ENCODE results near the gene IQCE. TPM values are rescaled to one million over a fixed set of nuclear protein-coding genes. Genes with fewer than 3 reads are reported as not detected.

The IQCE gene
- total RNA-seq, 1 experiment from 2014 or later, result 16.7 TPM

DNA sequence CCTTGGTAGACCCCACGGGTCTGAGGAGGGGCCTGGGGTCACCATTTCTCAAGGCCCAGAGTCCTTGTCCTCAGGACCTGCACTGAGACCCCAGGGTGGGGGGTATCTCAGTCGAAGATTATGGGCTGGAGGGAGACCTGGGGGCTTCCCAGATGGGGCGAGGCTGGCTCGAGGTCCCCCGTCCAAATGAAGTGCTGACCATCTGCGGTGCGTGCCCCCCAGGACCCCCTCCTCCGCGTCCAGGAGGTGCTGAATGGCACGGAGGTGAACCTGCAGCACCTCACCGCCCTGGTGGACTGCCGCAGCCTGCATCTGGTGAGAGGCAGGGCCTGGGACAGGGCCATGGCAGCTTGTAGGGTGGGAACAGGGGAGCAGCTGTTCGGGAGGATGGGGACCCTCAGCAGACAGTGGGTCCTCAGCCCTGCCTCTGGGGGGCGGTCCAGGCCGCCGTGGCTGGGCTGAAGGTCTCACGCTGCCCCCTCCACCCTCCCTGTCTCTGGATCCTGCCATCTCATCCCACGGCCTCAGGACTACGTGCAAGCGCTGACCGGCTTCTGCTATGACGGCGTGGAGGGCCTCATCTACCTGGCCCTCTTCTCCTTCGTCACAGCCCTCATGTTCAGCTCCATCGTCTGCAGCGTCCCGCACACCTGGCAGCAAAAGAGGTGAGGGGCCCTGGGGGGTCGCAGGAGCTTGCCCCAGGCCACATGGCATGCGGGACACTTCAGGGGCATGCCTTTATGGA, 97.3 kb downstream of the IQCE start:
- Mint-ChIP-seq H3K9me3 (ENCODE audit: unreplicated experiment) (no peaks in the 10 kb centered on the region), H3K27ac (ENCODE audit: low read depth, unreplicated experiment) (no peak overlapping the region), H3K4me1 (ENCODE audit: insufficient read depth, unreplicated experiment) (no peaks in the 10 kb centered on the region), H3K27me3 (ENCODE audit: insufficient read depth, unreplicated experiment) (no peaks in the 10 kb centered on the region), H3K36me3 (ENCODE audit: insufficient read depth, unreplicated experiment) (peaks cover 11% of the 10 kb centered on the region), H3K4me3 (ENCODE audit: unreplicated experiment) (no peak overlapping the region)
- intact Hi-C loops (cut with micrococcal nuclease), result no loop called here
- ChIA-PET POLR2A (no interaction called here), CTCF (interaction anchor here (0.6 kb wide), 1 partner anchor 141 kb away, joined by 3 read pairs; no protein-coding TSS in a partner anchor)
- TF ChIP-seq, protein P1, sequence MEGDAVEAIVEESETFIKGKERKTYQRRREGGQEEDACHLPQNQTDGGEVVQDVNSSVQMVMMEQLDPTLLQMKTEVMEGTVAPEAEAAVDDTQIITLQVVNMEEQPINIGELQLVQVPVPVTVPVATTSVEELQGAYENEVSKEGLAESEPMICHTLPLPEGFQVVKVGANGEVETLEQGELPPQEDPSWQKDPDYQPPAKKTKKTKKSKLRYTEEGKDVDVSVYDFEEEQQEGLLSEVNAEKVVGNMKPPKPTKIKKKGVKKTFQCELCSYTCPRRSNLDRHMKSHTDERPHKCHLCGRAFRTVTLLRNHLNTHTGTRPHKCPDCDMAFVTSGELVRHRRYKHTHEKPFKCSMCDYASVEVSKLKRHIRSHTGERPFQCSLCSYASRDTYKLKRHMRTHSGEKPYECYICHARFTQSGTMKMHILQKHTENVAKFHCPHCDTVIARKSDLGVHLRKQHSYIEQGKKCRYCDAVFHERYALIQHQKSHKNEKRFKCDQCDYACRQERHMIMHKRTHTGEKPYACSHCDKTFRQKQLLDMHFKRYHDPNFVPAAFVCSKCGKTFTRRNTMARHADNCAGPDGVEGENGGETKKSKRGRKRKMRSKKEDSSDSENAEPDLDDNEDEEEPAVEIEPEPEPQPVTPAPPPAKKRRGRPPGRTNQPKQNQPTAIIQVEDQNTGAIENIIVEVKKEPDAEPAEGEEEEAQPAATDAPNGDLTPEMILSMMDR (IDR thresholded peaks at IDR 0.05; ENCODE audit: unreplicated experiment), result no peak
- DNase-seq (ENCODE audit: unreplicated experiment), result no peak
- no TSS peak for BruUV-seq (replicated peaks)

DNA sequence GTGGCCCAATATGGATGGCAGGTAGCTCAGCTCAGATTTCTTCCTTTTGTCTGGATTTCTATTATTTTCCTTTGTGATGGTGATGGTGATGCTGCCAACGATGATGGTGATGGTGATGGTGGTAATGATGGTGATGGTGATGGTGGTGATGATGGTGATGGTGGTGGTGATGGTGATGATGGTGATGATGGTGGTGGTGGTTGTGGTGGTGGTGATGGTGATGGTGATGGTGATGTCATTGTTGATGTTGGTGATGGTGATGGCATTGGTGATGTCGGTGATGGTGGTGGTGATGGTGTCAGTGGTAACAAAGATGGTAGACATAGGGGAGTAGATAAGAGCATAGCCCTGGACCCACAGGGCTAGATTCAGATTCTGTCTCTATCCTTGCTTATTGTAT, 98.4 kb downstream of the IQCE start:
- no peak overlapping the region for H3K4me3 Mint-ChIP-seq (ENCODE audit: unreplicated experiment)
- H3K36me3 Mint-ChIP-seq (ENCODE audit: insufficient read depth, unreplicated experiment), result peaks cover 6% of the 10 kb centered on the region
- intact Hi-C loops (cut with micrococcal nuclease), result no loop called here
- TF ChIP-seq, protein P1 (IDR thresholded peaks at IDR 0.05; ENCODE audit: unreplicated experiment), result no peak
- POLR2A ChIA-PET, result no interaction called here
- BruUV-seq (replicated peaks), result no TSS peak
- H3K9me3 Mint-ChIP-seq (ENCODE audit: unreplicated experiment), result no peaks in the 10 kb centered on the region
- no peak for DNase-seq (ENCODE audit: unreplicated experiment)
- H3K27ac Mint-ChIP-seq (ENCODE audit: low read depth, unreplicated experiment), result no peak overlapping the region
- CTCF ChIA-PET, result interaction anchor here (0.6 kb wide), 1 partner anchor 1771 kb away, joined by 3 read pairs; no protein-coding TSS in a partner anchor
- no peaks in the 10 kb centered on the region for H3K27me3 Mint-ChIP-seq (ENCODE audit: insufficient read depth, unreplicated experiment)
- H3K4me1 Mint-ChIP-seq (ENCODE audit: insufficient read depth, unreplicated experiment), result no peaks in the 10 kb centered on the region

DNA sequence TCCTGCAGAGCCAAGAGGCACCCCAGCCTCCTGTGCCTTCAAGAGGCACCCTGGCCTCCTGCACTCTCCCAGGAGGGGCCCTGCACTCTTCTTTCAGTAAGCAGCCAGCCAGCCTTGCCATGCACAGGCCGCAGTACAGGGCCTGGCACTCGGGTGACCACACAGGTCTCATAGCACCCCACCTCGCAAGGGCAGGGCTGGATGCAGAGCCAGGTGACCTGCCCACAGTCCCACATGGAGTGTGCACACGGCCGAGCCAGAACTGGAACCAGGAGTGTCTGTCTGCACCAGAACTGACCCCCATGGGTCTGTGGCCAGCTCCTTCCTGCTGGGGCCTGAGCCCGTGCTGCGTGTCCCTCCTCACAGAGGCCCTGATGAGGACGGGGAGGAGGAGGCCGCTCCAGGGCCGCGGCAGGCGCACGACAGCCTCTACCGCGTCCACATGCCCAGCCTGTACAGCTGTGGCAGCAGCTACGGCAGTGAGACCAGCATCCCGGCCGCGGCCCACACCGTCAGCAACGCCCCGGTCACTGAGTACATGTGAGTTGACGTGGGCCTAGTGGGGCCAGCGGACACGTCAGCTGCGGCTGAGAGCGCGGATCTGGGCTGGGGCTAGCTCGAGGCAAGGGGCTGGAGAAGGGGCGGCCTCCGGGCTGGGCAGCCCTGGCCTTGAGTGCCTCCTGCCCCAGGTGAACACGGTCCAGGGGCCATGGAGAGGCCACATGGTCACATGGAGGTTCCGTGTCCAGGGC, 99.3 kb downstream of the IQCE start:
- no peaks in the 10 kb centered on the region for H3K9me3 Mint-ChIP-seq (ENCODE audit: unreplicated experiment)
- no peak overlapping the region for H3K27ac Mint-ChIP-seq (ENCODE audit: low read depth, unreplicated experiment)
- intact Hi-C loops (cut with micrococcal nuclease), result no loop called here
- ChIA-PET POLR2A (no interaction called here), CTCF (interaction anchor here (0.5 to 0.8 kb wide), 2 partner anchors 22 to 174 kb away, joined by 3 to 4 read pairs; no protein-coding TSS in a partner anchor)
- no peak overlapping the region for H3K4me3 Mint-ChIP-seq (ENCODE audit: unreplicated experiment)
- no peaks in the 10 kb centered on the region for H3K4me1 Mint-ChIP-seq (ENCODE audit: insufficient read depth, unreplicated experiment)
- DNase-seq (ENCODE audit: unreplicated experiment), result no peak
- peaks cover 5% of the 10 kb centered on the region for H3K36me3 Mint-ChIP-seq (ENCODE audit: insufficient read depth, unreplicated experiment)
- no peaks in the 10 kb centered on the region for H3K27me3 Mint-ChIP-seq (ENCODE audit: insufficient read depth, unreplicated experiment)
- BruUV-seq (replicated peaks), result no TSS peak
- TF ChIP-seq, protein P1 (IDR thresholded peaks at IDR 0.05; ENCODE audit: unreplicated experiment), result no peak

DNA sequence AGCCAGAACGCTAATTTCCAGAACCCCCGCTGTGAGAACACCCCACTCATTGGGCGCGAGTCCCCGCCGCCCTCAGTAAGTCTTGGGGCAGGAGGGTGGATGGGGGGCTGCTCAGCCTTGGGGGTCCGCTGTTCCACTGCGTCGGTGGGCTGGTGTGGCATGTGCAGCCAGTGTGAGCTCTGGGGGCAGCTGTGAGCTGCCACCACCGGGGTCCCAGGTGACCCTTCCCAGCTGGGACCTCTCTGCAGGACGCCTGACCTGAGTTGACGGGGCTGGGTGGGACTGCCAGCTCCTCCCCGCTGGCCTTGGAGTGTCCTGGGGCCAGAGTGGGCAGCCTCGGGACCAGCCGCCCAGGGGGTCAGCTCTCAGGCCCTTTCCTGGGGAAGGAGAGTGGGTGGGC, 100.2 kb downstream of the IQCE start:
- Mint-ChIP-seq H3K4me3 (ENCODE audit: unreplicated experiment) (no peak overlapping the region), H3K9me3 (ENCODE audit: unreplicated experiment) (no peaks in the 10 kb centered on the region), H3K4me1 (ENCODE audit: insufficient read depth, unreplicated experiment) (no peaks in the 10 kb centered on the region), H3K36me3 (ENCODE audit: insufficient read depth, unreplicated experiment) (peaks cover 5% of the 10 kb centered on the region), H3K27ac (ENCODE audit: low read depth, unreplicated experiment) (no peak overlapping the region), H3K27me3 (ENCODE audit: insufficient read depth, unreplicated experiment) (no peaks in the 10 kb centered on the region)
- POLR2A ChIA-PET, result interaction anchor here (0.7 kb wide), 1 partner anchor 37 kb away, joined by 4 read pairs; no protein-coding TSS in a partner anchor
- intact Hi-C loops (cut with micrococcal nuclease), result no loop called here
- no TSS peak for BruUV-seq (replicated peaks)
- CTCF ChIA-PET, result interaction anchor here (0.7 to 1.1 kb wide), 2 partner anchors 12 to 190 kb away, joined by 3 read pairs; no protein-coding TSS in a partner anchor
- TF ChIP-seq, protein P1 (IDR thresholded peaks at IDR 0.05; ENCODE audit: unreplicated experiment), result no peak
- DNase-seq (ENCODE audit: unreplicated experiment), result no peak
